ENCODE data around the gene INSIG1. TPM values are rescaled to one million over a fixed set of nuclear protein-coding genes. Genes with fewer than 3 reads are reported as not detected.

Gene INSIG1
- total RNA-seq, 1 donor from 2014 or later, result 55.4 TPM

GRCh38 chr7:155300641-155301452 is 3.2 kb downstream of the INSIG1 start:
- DNase-seq (ENCODE audit: low spot score), result no peak

- DNase-seq (ENCODE audit: low spot score), result no peak
These were observed 5.4 kb downstream of the INSIG1 start for GRCh38 chr7:155303039-155303593.

- DNase-seq (ENCODE audit: low spot score), result no peak
These were observed 6.2 kb downstream of the INSIG1 start for GRCh38 chr7:155303897-155304296.

- no peak for DNase-seq (ENCODE audit: low spot score)
These were observed 7.7 kb downstream of the INSIG1 start for GRCh38 chr7:155305231-155305904.

- no peak for DNase-seq (ENCODE audit: low spot score)
These were observed 9.2 kb downstream of the INSIG1 start for GRCh38 chr7:155306673-155307470.

- no peak for DNase-seq (ENCODE audit: low spot score)
These were observed 10.8 kb downstream of the INSIG1 start for GRCh38 chr7:155308330-155309020.

- no peak for DNase-seq (ENCODE audit: low spot score)
These were observed 11.3 kb downstream of the INSIG1 start for GRCh38 chr7:155309021-155309338.

GRCh38 chr7:155310425-155311114 is 12.9 kb downstream of the INSIG1 start:
- no peak for DNase-seq (ENCODE audit: low spot score)

GRCh38 chr7:155311826-155312537 is 14.3 kb downstream of the INSIG1 start:
- no peak for DNase-seq (ENCODE audit: low spot score)

- no peak for DNase-seq (ENCODE audit: low spot score)
These were observed 15.0 kb downstream of the INSIG1 start for GRCh38 chr7:155312633-155313032.

GRCh38 chr7:155313096-155313495 is 15.4 kb downstream of the INSIG1 start:
- DNase-seq (ENCODE audit: low spot score), result no peak

- no peak for DNase-seq (ENCODE audit: low spot score)
These were observed 18.3 kb downstream of the INSIG1 start for GRCh38 chr7:155315977-155316376.

- no peak for DNase-seq (ENCODE audit: low spot score)
These were observed 18.9 kb downstream of the INSIG1 start for GRCh38 chr7:155316427-155317113.

- DNase-seq (ENCODE audit: low spot score), result no peak
These were observed 19.4 kb downstream of the INSIG1 start for GRCh38 chr7:155317114-155317434.

GRCh38 chr7:155318245-155318644 is 20.6 kb downstream of the INSIG1 start:
- no peak for DNase-seq (ENCODE audit: low spot score)

- no peak for DNase-seq (ENCODE audit: low spot score)
These were observed 24.9 kb downstream of the INSIG1 start for GRCh38 chr7:155322530-155322929.

GRCh38 chr7:155323001-155323638 is 25.4 kb downstream of the INSIG1 start:
- DNase-seq (ENCODE audit: low spot score), result no peak

- no peak for DNase-seq (ENCODE audit: low spot score)
These were observed 26.6 kb downstream of the INSIG1 start for GRCh38 chr7:155324012-155324917.

All from umbilical cord (tissue), 2 donors.